RWPE2 (cell line): ENCODE data around the gene FOXP3.

ENCODE experiments used
- ATAC-seq: fragments of 200-7000 bp; cut with Tn5 transposase; 3 replicates; pipeline ENCODE4 v1.9.1; 2021; ENCODE audit warnings: low read depth
- DNase-seq: peaks from one replicate; pipeline ENCODE4 v3.0.0-alpha.2; 2020; ENCODE audit warnings: low spot score
- H3K27ac ChIP-seq: fragments of 450-650 bp; 2 replicates; pipeline ENCODE4 v1.5.1; 2017; ENCODE audit warnings: mild to moderate bottlenecking; ENCODE audit not compliant: poor library complexity, severe bottlenecking
- H3K27me3 ChIP-seq: fragments of 250-450 bp; sonication (Bioruptor Pico); 2 replicates; pipeline ENCODE4 v1.5.1; 2021; ENCODE audit warnings: mild to moderate bottlenecking, moderate library complexity; ENCODE audit not compliant: insufficient read depth, poor library complexity, severe bottlenecking
- H3K36me3 ChIP-seq: fragments of 250-450 bp; sonication (Bioruptor Pico); 2 replicates; pipeline ENCODE4 v1.5.1; 2020; ENCODE audit warnings: low read depth, mild to moderate bottlenecking, moderate library complexity
- H3K4me1 ChIP-seq: fragments of 250-450 bp; sonication (Bioruptor Pico); 2 replicates; pipeline ENCODE4 v1.5.1; 2021; ENCODE audit warnings: mild to moderate bottlenecking, moderate library complexity; ENCODE audit not compliant: insufficient read depth, poor library complexity, severe bottlenecking
- H3K4me3 ChIP-seq: fragments of 250-450 bp; sonication (Bioruptor Pico); 2 replicates; pipeline ENCODE4 v1.5.1; 2021; ENCODE audit warnings: mild to moderate bottlenecking, moderate library complexity; ENCODE audit not compliant: severe bottlenecking
- H3K9me3 ChIP-seq: fragments of 250-450 bp; sonication (Bioruptor Pico); 2 replicates; pipeline ENCODE4 v1.5.1; 2021; ENCODE audit warnings: mild to moderate bottlenecking, moderate library complexity; ENCODE audit not compliant: severe bottlenecking
- CTCF ChIP-seq: fragments of 450-650 bp; IDR thresholded peaks from one replicate; pipeline ENCODE4 v1.5.1; 2017; ENCODE audit warnings: mild to moderate bottlenecking, moderate library complexity; ENCODE audit not compliant: poor library complexity, severe bottlenecking

The FOXP3 gene

GRCh38 chrX:49202022-49202421, 62.5 kb downstream of the FOXP3 start:
- ATAC-seq: no peak
- no peak for TF ChIP-seq CTCF
- Histone ChIP-seq H3K27ac (no peak overlapping the region), H3K27me3 (no peaks in the 10 kb centered on the region), H3K36me3 (no peaks in the 10 kb centered on the region), H3K4me1 (no peaks in the 10 kb centered on the region), H3K4me3 (no peak overlapping the region), H3K9me3 (no peaks in the 10 kb centered on the region)
- no peak for DNase-seq
